HG02642 (cell line): Measurements from ENCODE around the gene CPNE2.
"Not testable (repeated sequence)": the region's sequence is repeated elsewhere in the genome, so short reads cannot be mapped to it uniquely, and the experiment has no call there.

Experiments
- ATAC-seq: cut with Tn5 transposase; IDR thresholded peaks from one replicate; pipeline ENCODE4 v1.9.1; 2021; ENCODE audit warnings: mild to moderate bottlenecking; ENCODE audit not compliant: unreplicated experiment, poor library complexity

The CPNE2 gene

GRCh38 chr16:57096192-57096591 lies 3.8 kb downstream of the CPNE2 start:
- no peak for ATAC-seq

- ATAC-seq: no peak
Observed at GRCh38 chr16:57096793-57097192, 4.4 kb downstream of the CPNE2 start.

- no peak for ATAC-seq
Observed at GRCh38 chr16:57098188-57098841, 5.9 kb downstream of the CPNE2 start.

GRCh38 chr16:57099965-57100364 lies 7.6 kb downstream of the CPNE2 start:
- ATAC-seq: not testable (repeated sequence)

- ATAC-seq: no peak
Observed at GRCh38 chr16:57100445-57100844, 8.1 kb downstream of the CPNE2 start.

- no peak for ATAC-seq
Observed at GRCh38 chr16:57102888-57103851, 10.8 kb downstream of the CPNE2 start.

- no peak for ATAC-seq
Observed at GRCh38 chr16:57104706-57105105, 12.3 kb downstream of the CPNE2 start.

GRCh38 chr16:57105184-57105583 lies 12.8 kb downstream of the CPNE2 start:
- ATAC-seq: no peak

GRCh38 chr16:57106767-57107166 lies 14.4 kb downstream of the CPNE2 start:
- no peak for ATAC-seq

- ATAC-seq: no peak
Observed at GRCh38 chr16:57107321-57107922, 15.0 kb downstream of the CPNE2 start.

- ATAC-seq: no peak
Observed at GRCh38 chr16:57108432-57108831, 16.0 kb downstream of the CPNE2 start.

GRCh38 chr16:57109259-57110105 lies 17.1 kb downstream of the CPNE2 start:
- not testable (repeated sequence) for ATAC-seq

GRCh38 chr16:57110937-57111336 lies 18.6 kb downstream of the CPNE2 start:
- ATAC-seq: no peak

- ATAC-seq: no peak
Observed at GRCh38 chr16:57111420-57111819, 19.0 kb downstream of the CPNE2 start.

GRCh38 chr16:57112403-57113041 lies 20.1 kb downstream of the CPNE2 start:
- ATAC-seq: no peak

- no peak for ATAC-seq
Observed at GRCh38 chr16:57113042-57113453, 20.7 kb downstream of the CPNE2 start.

- ATAC-seq: no peak
Observed at GRCh38 chr16:57113664-57114063, 21.3 kb downstream of the CPNE2 start.

- no peak for ATAC-seq
Observed at GRCh38 chr16:57115168-57115513, 22.8 kb downstream of the CPNE2 start.

- ATAC-seq: no peak
Observed at GRCh38 chr16:57115514-57116182, 23.3 kb downstream of the CPNE2 start.
